ENCODE results near the gene PRPF19. TPM values are rescaled to one million over a fixed set of nuclear protein-coding genes. Genes with fewer than 3 reads are reported as not detected.
A peak's percentile ranks its signal among the peaks of the same experiment; 100 is the strongest.

The PRPF19 gene
- total and polyA plus RNA-seq, 2 of the 4 experiments (the other 2 are of a cell fraction) = 29.8 to 50.4 TPM

GRCh38 chr11:60932605-60933356 is 26.4 kb upstream of the PRPF19 start:
- Histone ChIP-seq H2AK9ac (replicated peaks; ENCODE audit: low read depth, low read length, poor library complexity) (no peak overlapping the region), H3K36me3 (ENCODE audit: control insufficient read depth, insufficient read depth, low read length) (peaks cover 57% of the 10 kb centered on the region), H3K56ac (ENCODE audit: extremely low read depth, insufficient read depth, low read length) (no peak overlapping the region), H2BK5ac (ENCODE audit: low read depth, low read length, poor library complexity, severe bottlenecking) (no peak overlapping the region), H3K9me3 (ENCODE audit: control insufficient read depth, insufficient read depth, low read length) (no peaks in the 10 kb centered on the region), H3K9me1 (ENCODE audit: insufficient read depth, low read length) (no peaks in the 10 kb centered on the region), H2AK5ac (ENCODE audit: low read depth, low read length) (no peak overlapping the region), H3K4me2 (ENCODE audit: low read depth, low read length) (no peak overlapping the region), H2BK20ac (ENCODE audit: low read depth, low read length) (no peak overlapping the region), H3K27ac (ENCODE audit: insufficient read depth, low read length) (no peak overlapping the region), H4K91ac (ENCODE audit: insufficient read depth, low read depth, low read length) (no peak overlapping the region), H4K5ac (ENCODE audit: low read depth, low read length) (no peak overlapping the region), H3K27me3 (ENCODE audit: control insufficient read depth, insufficient read depth, low read length) (no peaks in the 10 kb centered on the region), H3K9ac (ENCODE audit: low read depth, low read length) (no peak overlapping the region), H3K23ac (ENCODE audit: low read depth, low read length) (no peak overlapping the region), H3K14ac (replicated peaks; ENCODE audit: low read depth, low read length) (no peak overlapping the region), H3K4ac (ENCODE audit: low read depth, low read length) (no peak overlapping the region), H4K20me1 (ENCODE audit: insufficient read depth, low read length) (no peaks in the 10 kb centered on the region), H3K4me1 (ENCODE audit: control insufficient read depth, insufficient read depth, low read length) (no peaks in the 10 kb centered on the region; the same call in 1 of the 2 replicates), H3K79me1 (ENCODE audit: low read depth in 1 of 2, low read length in 2 of 2) (no peaks in the 10 kb centered on the region; a peak in 1 of 4 replicates), H4K8ac (ENCODE audit: low read depth in 2 of 2, low read length in 2 of 2) (no peak overlapping the region), H3K18ac (ENCODE audit: low read depth, low read length) (no peak overlapping the region), H3K4me3 (ENCODE audit: insufficient read depth, low read depth, low read length) (no peak overlapping the region), H2BK120ac (ENCODE audit: low read depth, low read length) (no peak overlapping the region), H2AFZ (replicated peaks; ENCODE audit: low read length, poor library complexity) (no peak overlapping the region), H2BK15ac (ENCODE audit: low read depth, low read length) (no peak overlapping the region)
- ATAC-seq (ENCODE audit: low read depth) = peak; percentile 50; the same call in 1 of the 2 replicates
- dilution Hi-C loops (cut with HindIII; ENCODE audit: low sequenced_read_pairs, unreplicated experiment) = no loop called here
- WGBS, 2 experiments (ENCODE audit: extremely low coverage in 2 of 2, insufficient read length in 1 of 2) = 94% methylated on average over 2 of the region's 5 CpGs; no CpG with 5 or more reads in 1 of the 2 experiments
- in situ Hi-C loops (cut with MboI; ENCODE audit: low sequenced_read_pairs) = no loop called here
- ChIA-PET POLR2A (ENCODE audit: unreplicated experiment) (no interaction called here), CTCF (no interaction called here)
- no TSS peak for BruUV-seq (replicated peaks)
- no peak for TF ChIP-seq BHLHE40 (IDR thresholded peaks at IDR 0.05; ENCODE audit: low read depth, low read length)
- no peak for TF ChIP-seq MXI1 (IDR thresholded peaks at IDR 0.05; ENCODE audit: borderline replicate concordance, low read depth, low read length)
- TF ChIP-seq SMC3 (IDR thresholded peaks at IDR 0.05; ENCODE audit: low read depth, low read length) = no peak
- TF ChIP-seq MAFK (IDR thresholded peaks at IDR 0.05; ENCODE audit: low read depth, low read length) = no peak
- TF ChIP-seq RAD21 (IDR thresholded peaks at IDR 0.05; ENCODE audit: low read length) = no peak
- no peak for TF ChIP-seq CTCF (conservative IDR thresholded peaks at IDR 0.05; ENCODE audit: low read depth, low read length)
- no peak for TF ChIP-seq CHD1 (IDR thresholded peaks at IDR 0.05; ENCODE audit: low read depth, low read length)
- TF ChIP-seq NFE2L2 (IDR thresholded peaks at IDR 0.05; ENCODE audit: low read depth, low read length) = no peak
- TF ChIP-seq ELK1 (IDR thresholded peaks at IDR 0.05; ENCODE audit: borderline replicate concordance, low read depth, low read length) = no peak
- TF ChIP-seq RFX5 (IDR thresholded peaks at IDR 0.05; ENCODE audit: low read depth, low read length) = no peak
- TF ChIP-seq CEBPB (IDR thresholded peaks at IDR 0.05; ENCODE audit: low read depth, low read length) = no peak
- no peak for TF ChIP-seq MAZ (IDR thresholded peaks at IDR 0.05; ENCODE audit: borderline replicate concordance, low read depth, low read length)
- no peak for TF ChIP-seq FOS (IDR thresholded peaks at IDR 0.05; ENCODE audit: low read depth, low read length)
- intact Hi-C loops (cut with micrococcal nuclease) = no loop called here
- DNase-seq = no peak
